HepG2 (cell line): ENCODE results near the gene UTP11. TPM values are rescaled to one million over a fixed set of nuclear protein-coding genes. Genes with fewer than 3 reads are reported as not detected.

Experiments
- ARHGAP35 ChIP-seq: sonication (generic); formaldehyde crosslinking; IDR thresholded peaks from 2 replicates; pipeline ENCODE4 v1.9.0; 2022; ENCODE audit warnings: mild to moderate bottlenecking, inconsistent platforms, moderate library complexity, missing genetic modification reagents, borderline replicate concordance
- CHD4 ChIP-seq: fragments of 200-600 bp; sonication (generic); IDR thresholded peaks from 2 replicates; pipeline ENCODE4 v1.7.0; 2017; ENCODE audit warnings: mild to moderate bottlenecking, low read length, borderline replicate concordance
- GLMP ChIP-seq: sonication (generic); formaldehyde crosslinking; IDR thresholded peaks from 2 replicates; pipeline ENCODE4 v1.9.0; 2021; ENCODE audit warnings: missing genetic modification reagents, mild to moderate bottlenecking, borderline replicate concordance
- KDM4B ChIP-seq: sonication (generic); formaldehyde crosslinking; IDR thresholded peaks from 2 replicates; pipeline ENCODE4 v1.4.0; 2020; ENCODE audit warnings: missing genetic modification reagents
- MNT ChIP-seq: fragments of 450-650 bp; IDR thresholded peaks from 2 replicates; pipeline ENCODE4 v1.6.1; 2016
- PAXIP1 ChIP-seq: sonication (generic); formaldehyde crosslinking; conservative IDR thresholded peaks from 2 replicates; pipeline ENCODE4 v1.4.0; 2020; ENCODE audit warnings: mild to moderate bottlenecking, missing genetic modification reagents, moderate library complexity
- RAD21 ChIP-seq: fragments of 450-650 bp; formaldehyde crosslinking; IDR thresholded peaks from 2 replicates; pipeline ENCODE4 v1.5.0; 2020; ENCODE audit warnings: mild to moderate bottlenecking
- RBAK ChIP-seq: sonication (generic); formaldehyde crosslinking; IDR thresholded peaks from 2 replicates; pipeline ENCODE4 v1.5.1; 2020; ENCODE audit warnings: mild to moderate bottlenecking, missing genetic modification reagents
- ZNF142 ChIP-seq: sonication (generic); formaldehyde crosslinking; IDR thresholded peaks from 2 replicates; pipeline ENCODE4 v1.4.0; 2020; ENCODE audit warnings: missing genetic modification reagents
- ZNF276 ChIP-seq: sonication (generic); formaldehyde crosslinking; IDR thresholded peaks from 2 replicates; pipeline ENCODE4 v1.4.0; 2020; ENCODE audit warnings: mild to moderate bottlenecking, low read depth, missing genetic modification reagents
- ZNF558 ChIP-seq: sonication (generic); formaldehyde crosslinking; IDR thresholded peaks from 2 replicates; pipeline ENCODE4 v1.9.0; 2022; ENCODE audit warnings: mild to moderate bottlenecking, missing genetic modification reagents, borderline replicate concordance
- ZNF672 ChIP-seq: sonication (generic); formaldehyde crosslinking; IDR thresholded peaks from 2 replicates; pipeline ENCODE4 v1.8.1; 2022; ENCODE audit warnings: missing genetic modification reagents
- ZNF737 ChIP-seq: sonication (generic); formaldehyde crosslinking; IDR thresholded peaks from 2 replicates; pipeline ENCODE4 v1.5.0; 2020; ENCODE audit warnings: missing genetic modification reagents, mild to moderate bottlenecking, borderline replicate concordance
- ZNF839 ChIP-seq: sonication (generic); formaldehyde crosslinking; IDR thresholded peaks from 2 replicates; pipeline ENCODE4 v1.4.0; 2020; ENCODE audit warnings: missing genetic modification reagents, mild to moderate bottlenecking, borderline replicate concordance
- polyA plus RNA-seq, 8 experiments: library from polyadenylated mRNA; depleted of rRNA in 3 of 8; stranded (reverse) in 7 of 8; unstranded in 1 of 8; fragments of >200 nt; fragmentation: Illumina TruSeq in 4 of 8; extraction: Trizol in 4 of 8; gene quantifications; 2 replicates each; pipeline versions ENCODE4 v1.2.1 to v1.2.3, GENCODE V29; 2011 to 2016; ENCODE audit warnings: low read depth in 4 of 8, missing spikeins in 1 of 8, mixed read lengths in 1 of 8; ENCODE audit not compliant: insufficient read depth in 1 of 8
- total RNA-seq, 5 experiments: library from RNA; depleted of rRNA; stranded (reverse); fragments of >200 nt; fragmentation: Illumina TruSeq; extraction: Trizol; gene quantifications; 2 replicates each; pipeline ENCODE4 v1.2.3, GENCODE V29; 2016; ENCODE audit warnings: low read depth in 1 of 5

Gene UTP11
- total and polyA plus RNA-seq, 2 of the 13 experiments (the other 11 are each of a cell fraction or from before 2014, with no cell fraction given) = 13.5 to 44.8 TPM

GRCh38 chr1:38031513-38031866 lies 19.0 kb downstream of the UTP11 start (continued):
- TF ChIP-seq ZNF142 (no peak), ZNF737 (CRISPR knock-in tag) (no peak), ZNF672 (CRISPR knock-in tag) (no peak), RAD21 (CRISPR knock-in tag) (no peak), GLMP (no peak), RBAK (CRISPR knock-in tag) (no peak), MNT (peak; percentile 71), ZNF276 (no peak), ZNF558 (CRISPR knock-in tag) (no peak), CHD4 (no peak), PAXIP1 (CRISPR knock-in tag) (no peak), KDM4B (CRISPR knock-in tag) (peak; percentile 64; the same call in 1 of the 2 replicates), ZNF839 (CRISPR knock-in tag) (no peak), ARHGAP35 (CRISPR knock-in tag) (no peak)
